ENCODE data around the gene MRPS11. TPM values are rescaled to one million over a fixed set of nuclear protein-coding genes. Genes with fewer than 3 reads are reported as not detected.

The MRPS11 gene
- total and polyA plus RNA-seq, 12 donors, result 47.5 to 95.0 (median 64.7) TPM

- H3K27me3 ChIP-seq, result peaks cover 0 to 7% (median 0%) of the 10 kb centered on the region in 7 donors
- WGBS, 2 donors, result 53 to 66% methylated on average over 1 of the region's 1 CpG
- no peak overlapping the region for H3K27ac ChIP-seq
- H3K36me3 ChIP-seq, result no peaks in the 10 kb centered on the region
- intact Hi-C loops (cut with DNase I), result loop anchor here in 1 of 10 donors (10.0 kb wide), 1 partner anchor 172 kb away; no protein-coding TSS in a partner anchor
- TF ChIP-seq CTCF (IDR thresholded peaks at IDR 0.05), result no peak
- ATAC-seq (no peak), DNase-seq (no peak)
- peaks cover 0 to 20% (median 3%) of the 10 kb centered on the region in 11 donors for H3K9me3 ChIP-seq
- no peaks in the 10 kb centered on the region for H3K4me1 ChIP-seq
- no peak overlapping the region for H3K4me3 ChIP-seq
Observed at GRCh38 chr15:88447206-88447605, 20.3 kb upstream of the MRPS11 start.

GRCh38 chr15:88447741-88448140, 19.8 kb upstream of the MRPS11 start:
- Histone ChIP-seq H3K4me3 (no peak overlapping the region), H3K9me3 (peaks cover 0 to 20% (median 3%) of the 10 kb centered on the region in 11 donors), H3K27ac (no peak overlapping the region), H3K4me1 (no peaks in the 10 kb centered on the region), H3K27me3 (peaks cover 0 to 7% (median 0%) of the 10 kb centered on the region in 7 donors), H3K36me3 (no peaks in the 10 kb centered on the region)
- intact Hi-C loops (cut with DNase I), result loop anchor here in 1 of 10 donors (10.0 kb wide), 1 partner anchor 173 kb away; no protein-coding TSS in a partner anchor
- DNase-seq (no peak), ATAC-seq (no peak)
- WGBS, 2 donors, result 70 to 88% methylated on average over 1 of the region's 1 CpG
- TF ChIP-seq CTCF (IDR thresholded peaks at IDR 0.05), result no peak

- Histone ChIP-seq H3K36me3 (no peaks in the 10 kb centered on the region), H3K4me3 (no peak overlapping the region), H3K27ac (no peak overlapping the region), H3K4me1 (peaks cover 0 to 7% (median 2%) of the 10 kb centered on the region in 9 donors), H3K27me3 (peaks cover 0 to 7% (median 0%) of the 10 kb centered on the region in 7 donors), H3K9me3 (peaks cover 0 to 7% (median 0%) of the 10 kb centered on the region in 11 donors)
- WGBS, 2 donors, result 72 to 80% methylated on average over 5 of the region's 5 CpGs
- intact Hi-C loops (cut with DNase I), result loop anchor here in 1 of 10 donors (10.0 kb wide), 1 partner anchor 174 kb away; no protein-coding TSS in a partner anchor
- no peak for ATAC-seq
- DNase-seq, result no peak
- no peak for TF ChIP-seq CTCF (IDR thresholded peaks at IDR 0.05)
Observed at GRCh38 chr15:88448991-88449461, 18.5 kb upstream of the MRPS11 start.

- Histone ChIP-seq H3K27me3 (peaks cover 0 to 7% (median 0%) of the 10 kb centered on the region in 7 donors), H3K27ac (no peak overlapping the region), H3K4me1 (peaks cover 0 to 10% (median 3%) of the 10 kb centered on the region in 9 donors), H3K4me3 (no peak overlapping the region), H3K9me3 (peaks cover 0 to 2% (median 0%) of the 10 kb centered on the region in 11 donors), H3K36me3 (no peaks in the 10 kb centered on the region)
- WGBS, 2 donors, result 84 to 88% methylated on average over 8 of the region's 8 CpGs
- intact Hi-C loops (cut with DNase I), result loop anchor here in 1 of 10 donors (10.0 kb wide), 1 partner anchor 175 kb away; no protein-coding TSS in a partner anchor
- DNase-seq, result no peak
- ATAC-seq, result no peak
- TF ChIP-seq CTCF (IDR thresholded peaks at IDR 0.05), result no peak
Observed at GRCh38 chr15:88449581-88449980, 17.9 kb upstream of the MRPS11 start.

Data from heart right ventricle (tissue), 16 donors.